Mesenchymal stem cell (in vitro differentiated cells and primary cell): ENCODE results near the gene OPHN1.

Experiments
- DNase-seq: peaks from one replicate; pipeline ENCODE4 v3.0.0-alpha.2; 2013
- H2AFZ ChIP-seq: one replicate; pipeline ENCODE4 v1.6.1; 2013; ENCODE audit warnings: low read depth, mild to moderate bottlenecking, control low read depth, inconsistent platforms, low read length, moderate library complexity
- H2AK5ac ChIP-seq: 2 replicates; pipeline ENCODE4 v1.6.1; 2013; ENCODE audit warnings: low read length, moderate library complexity, mild to moderate bottlenecking, inconsistent platforms; ENCODE audit not compliant: severe bottlenecking
- H2BK120ac ChIP-seq: one replicate; pipeline ENCODE4 v1.6.1; 2013; ENCODE audit warnings: low read depth, mild to moderate bottlenecking, inconsistent platforms, low read length, moderate library complexity
- H2BK12ac ChIP-seq, 2 experiments: one replicate each; pipeline ENCODE4 v1.6.1; 2013; ENCODE audit warnings: inconsistent platforms in 2 of 2, low read length in 2 of 2, mild to moderate bottlenecking in 2 of 2, moderate library complexity in 2 of 2, control low read depth in 1 of 2
- H2BK15ac ChIP-seq: one replicate; pipeline ENCODE4 v1.6.1; 2013; ENCODE audit warnings: mild to moderate bottlenecking, low read depth, inconsistent platforms; ENCODE audit not compliant: poor library complexity, severe bottlenecking
- H2BK5ac ChIP-seq: 2 replicates; pipeline ENCODE4 v1.6.1; 2013; ENCODE audit warnings: low read depth, mild to moderate bottlenecking, low read length, control low read depth, inconsistent platforms; ENCODE audit not compliant: poor library complexity, severe bottlenecking
- H3K14ac ChIP-seq, 2 experiments: one replicate each; pipeline ENCODE4 v1.6.1; 2013; ENCODE audit warnings: inconsistent platforms in 2 of 2, low read length in 2 of 2, control low read depth in 1 of 2, mild to moderate bottlenecking in 1 of 2, moderate library complexity in 1 of 2
- H3K18ac ChIP-seq, 2 experiments: one replicate each; pipeline ENCODE4 v1.6.1; 2013; ENCODE audit warnings: inconsistent platforms in 2 of 2, low read length in 2 of 2, control low read depth in 1 of 2, low read depth in 1 of 2, mild to moderate bottlenecking in 1 of 2
- H3K23ac ChIP-seq, 2 experiments: one replicate each; pipeline ENCODE4 v1.6.1; 2013; ENCODE audit warnings: inconsistent platforms in 2 of 2, low read length in 2 of 2, mild to moderate bottlenecking in 2 of 2, moderate library complexity in 2 of 2, control low read depth in 1 of 2
- H3K27ac ChIP-seq: 2 replicates; pipeline ENCODE4 v1.5.1; 2013; ENCODE audit warnings: mild to moderate bottlenecking, moderate library complexity, low read length, control low read depth, inconsistent platforms; ENCODE audit not compliant: poor library complexity, severe bottlenecking
- H3K27me3 ChIP-seq, 2 experiments: 2 replicates each; pipeline versions ENCODE4 v1.6.1 to v1.7.0; 2013; ENCODE audit warnings: low read length in 2 of 2, mild to moderate bottlenecking in 2 of 2, moderate library complexity in 2 of 2, control low read depth in 1 of 2, inconsistent platforms in 1 of 2; ENCODE audit not compliant: control insufficient read depth in 1 of 2, insufficient read depth in 1 of 2
- H3K36me3 ChIP-seq, 2 experiments: 2 replicates each; pipeline versions ENCODE4 v1.6.1 to v1.7.0; 2013; ENCODE audit warnings: low read length in 2 of 2, control low read depth in 1 of 2, inconsistent platforms in 1 of 2, low read depth in 1 of 2, mild to moderate bottlenecking in 1 of 2; ENCODE audit not compliant: insufficient read depth in 2 of 2, control insufficient read depth in 1 of 2
- H3K4ac ChIP-seq, 2 experiments: one replicate each; pipeline ENCODE4 v1.6.1; 2013; ENCODE audit warnings: inconsistent platforms in 2 of 2, low read length in 2 of 2, mild to moderate bottlenecking in 2 of 2, moderate library complexity in 2 of 2, control low read depth in 1 of 2, low read depth in 1 of 2
- H3K4me1 ChIP-seq: 2 replicates; pipeline ENCODE4 v1.6.1; 2013; ENCODE audit warnings: low read depth, low read length, control low read depth; ENCODE audit not compliant: control insufficient read depth, insufficient read depth
- H3K4me2 ChIP-seq: 2 replicates; pipeline ENCODE4 v1.6.1; 2013; ENCODE audit warnings: low read length, mild to moderate bottlenecking, inconsistent platforms; ENCODE audit not compliant: poor library complexity, severe bottlenecking
- H3K4me3 ChIP-seq, 2 experiments: 2 replicates each; pipeline versions ENCODE4 v1.5.1 to v1.7.0; 2013; ENCODE audit warnings: low read length in 2 of 2, mild to moderate bottlenecking in 2 of 2, control low read depth in 1 of 2, low read depth in 1 of 2; ENCODE audit not compliant: insufficient read depth in 1 of 2
- H3K79me1 ChIP-seq: replicated peaks from 2 replicates; pipeline ENCODE4 v1.6.1; 2013; ENCODE audit warnings: mild to moderate bottlenecking, control low read depth, low read length, inconsistent platforms; ENCODE audit not compliant: poor library complexity, severe bottlenecking
- H3K9ac ChIP-seq: 2 replicates; pipeline ENCODE4 v1.7.0; 2013; ENCODE audit warnings: mild to moderate bottlenecking, low read length, moderate library complexity
- H3K9me3 ChIP-seq: 2 replicates; pipeline ENCODE4 v1.7.0; 2013; ENCODE audit warnings: mild to moderate bottlenecking, low read length; ENCODE audit not compliant: control insufficient read depth
- H4K8ac ChIP-seq: one replicate; pipeline ENCODE4 v1.6.1; 2013; ENCODE audit warnings: inconsistent platforms, mild to moderate bottlenecking, low read length, moderate library complexity
- H4K91ac ChIP-seq: one replicate; pipeline ENCODE4 v1.6.1; 2013; ENCODE audit warnings: mild to moderate bottlenecking, low read length, inconsistent platforms
- WGBS: methylation state at CpG from one replicate; pipeline ENCODE4 v1.1.7; 2013; ENCODE audit warnings: mixed read lengths; 5-methylcytosine and 5-hydroxymethylcytosine counted together

OPHN1 gene

DNA sequence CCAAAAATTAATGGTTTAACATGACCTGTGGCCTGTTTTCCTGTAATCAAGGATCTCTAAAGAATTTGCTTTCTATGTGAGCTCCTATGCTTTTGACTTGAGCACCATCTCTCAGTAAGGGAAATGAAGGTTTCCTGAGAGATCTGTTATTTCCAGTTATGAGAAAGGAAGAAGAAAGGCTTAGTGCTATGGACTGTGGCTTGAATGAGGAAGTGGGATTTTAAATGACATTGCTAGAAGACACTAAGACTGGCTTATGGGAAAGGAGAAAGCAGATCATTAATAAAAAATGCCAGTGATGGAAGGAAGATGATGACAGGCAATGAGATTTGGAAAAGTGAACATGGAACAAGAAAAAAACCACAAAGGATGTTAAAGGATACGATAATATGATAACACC, 285.4 kb downstream of the OPHN1 start:
- Histone ChIP-seq H3K4me1 (no peaks in the 10 kb centered on the region), H3K27me3 (no peaks in the 10 kb centered on the region), H3K18ac (no peak overlapping the region), H3K9me3 (no peaks in the 10 kb centered on the region), H2BK5ac (no peak overlapping the region), H3K23ac (no peak overlapping the region), H3K79me1 (no peaks in the 10 kb centered on the region), H3K14ac (no peak overlapping the region), H3K4ac (no peak overlapping the region), H2AFZ (no peak overlapping the region), H2BK120ac (no peak overlapping the region), H3K27ac (no peak overlapping the region), H4K91ac (no peak overlapping the region), H2AK5ac (no peak overlapping the region), H3K9ac (no peak overlapping the region), H3K4me3 (no peak overlapping the region), H4K8ac (no peak overlapping the region), H3K4me2 (no peak overlapping the region), H2BK12ac (no peak overlapping the region), H3K36me3 (no peaks in the 10 kb centered on the region), H2BK15ac (no peak overlapping the region)
- no peak for DNase-seq
- WGBS: no CpG with 5 or more reads among the region's 1 CpG

DNA sequence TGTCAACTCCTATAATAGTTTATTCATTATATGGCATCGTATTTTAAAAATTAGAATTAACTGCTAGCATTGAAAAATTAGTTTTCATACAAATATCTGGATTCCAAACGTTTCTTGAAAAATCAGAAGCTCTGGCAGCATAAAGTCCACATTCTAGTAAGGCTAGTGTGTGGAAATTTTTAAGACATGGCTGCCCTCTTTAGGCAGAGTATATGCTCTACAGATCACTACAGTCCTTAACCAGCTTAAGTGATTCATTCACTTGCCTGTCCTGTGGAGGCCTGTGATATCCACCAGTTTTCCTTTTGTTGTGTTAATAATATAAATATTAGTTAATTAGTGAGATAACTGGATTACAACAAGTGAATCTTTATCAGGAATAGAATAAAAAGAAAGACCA, 287.2 kb downstream of the OPHN1 start:
- Histone ChIP-seq H3K18ac (no peak overlapping the region), H3K4ac (no peak overlapping the region), H2BK15ac (no peak overlapping the region), H4K91ac (no peak overlapping the region), H2BK120ac (no peak overlapping the region), H3K27me3 (peaks cover 0 to 2% of the 10 kb centered on the region in 2 experiments), H3K9me3 (no peaks in the 10 kb centered on the region), H3K4me2 (no peak overlapping the region), H3K4me3 (no peak overlapping the region), H3K27ac (no peak overlapping the region), H3K4me1 (no peaks in the 10 kb centered on the region), H3K9ac (no peak overlapping the region), H2BK5ac (no peak overlapping the region), H2BK12ac (no peak overlapping the region), H2AFZ (no peak overlapping the region), H3K23ac (no peak overlapping the region), H4K8ac (no peak overlapping the region), H3K14ac (no peak overlapping the region), H3K79me1 (no peaks in the 10 kb centered on the region), H3K36me3 (no peaks in the 10 kb centered on the region), H2AK5ac (no peak overlapping the region)
- peak; percentile 43 for DNase-seq
- no CpG with 5 or more reads among the region's 2 CpGs for WGBS

DNA sequence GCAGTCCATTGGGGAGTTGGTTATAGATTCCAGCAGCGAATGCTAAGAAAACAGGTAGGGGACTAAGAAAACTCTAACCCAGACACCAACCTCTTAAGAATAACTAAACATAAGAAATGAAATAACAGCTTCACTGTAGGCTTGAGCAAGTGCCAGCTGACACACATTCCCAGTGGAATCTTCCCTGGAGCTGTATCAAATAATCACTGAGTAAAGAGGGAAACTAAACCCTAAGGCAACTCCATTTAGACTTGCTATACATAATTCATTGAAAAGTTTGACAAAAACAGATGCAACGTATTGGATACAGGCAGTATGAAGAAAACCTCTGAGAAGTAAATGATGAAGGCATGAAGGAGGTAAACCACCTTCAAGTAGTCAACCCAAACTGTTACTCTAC, 293.5 kb downstream of the OPHN1 start:
- no peak for DNase-seq
- Histone ChIP-seq H3K23ac (no peak overlapping the region), H2AK5ac (no peak overlapping the region), H3K9ac (no peak overlapping the region), H3K9me3 (no peaks in the 10 kb centered on the region), H2AFZ (no peak overlapping the region), H3K27me3 (peaks cover 0 to 12% of the 10 kb centered on the region in 2 experiments), H3K27ac (no peak overlapping the region), H3K36me3 (no peaks in the 10 kb centered on the region), H4K91ac (no peak overlapping the region), H3K18ac (no peak overlapping the region), H2BK5ac (no peak overlapping the region), H3K4ac (no peak overlapping the region), H3K4me2 (no peak overlapping the region), H2BK15ac (no peak overlapping the region), H3K79me1 (no peaks in the 10 kb centered on the region), H2BK120ac (no peak overlapping the region), H4K8ac (no peak overlapping the region), H3K4me3 (no peak overlapping the region), H2BK12ac (no peak overlapping the region), H3K4me1 (no peaks in the 10 kb centered on the region), H3K14ac (no peak overlapping the region)
- no CpG with 5 or more reads among the region's 2 CpGs for WGBS

DNA sequence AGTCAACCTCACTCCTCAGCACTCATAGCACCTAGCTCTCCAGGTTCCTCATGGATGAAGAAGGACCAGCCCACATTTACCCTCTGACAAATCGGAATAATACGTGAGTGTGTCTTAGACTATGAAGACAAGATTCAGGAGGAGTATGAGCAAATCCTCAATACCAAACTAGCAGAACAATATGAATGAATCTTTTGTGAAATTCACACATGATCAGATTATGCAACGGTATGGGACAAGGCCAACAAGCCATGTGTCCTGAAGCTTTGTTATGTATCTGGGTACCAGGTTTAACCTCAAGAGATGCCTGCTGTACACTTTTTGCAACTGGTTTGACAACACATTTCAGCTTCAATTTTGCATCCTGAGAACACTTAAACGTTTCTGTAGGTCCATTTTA, 300.1 kb downstream of the OPHN1 start:
- Histone ChIP-seq H3K4me3 (no peak overlapping the region), H2BK120ac (no peak overlapping the region), H3K4ac (no peak overlapping the region), H2AFZ (no peak overlapping the region), H4K91ac (no peak overlapping the region), H3K27me3 (no peaks in the 10 kb centered on the region), H3K14ac (no peak overlapping the region), H3K9ac (no peak overlapping the region), H3K18ac (no peak overlapping the region), H3K79me1 (no peaks in the 10 kb centered on the region), H3K23ac (no peak overlapping the region), H3K4me1 (no peaks in the 10 kb centered on the region), H3K27ac (no peak overlapping the region), H2BK12ac (no peak overlapping the region), H2AK5ac (no peak overlapping the region), H4K8ac (no peak overlapping the region), H3K4me2 (no peak overlapping the region), H3K9me3 (peaks cover 3% of the 10 kb centered on the region), H3K36me3 (peaks cover 0 to 2% of the 10 kb centered on the region in 2 experiments), H2BK5ac (no peak overlapping the region), H2BK15ac (no peak overlapping the region)
- 81% methylated on average over 2 of the region's 4 CpGs for WGBS
- no peak for DNase-seq
